AML-193 (cell line): Measurements from ENCODE around the gene GSC2.
"Not testable (repeated sequence)": the region's sequence is repeated elsewhere in the genome, so short reads cannot be mapped to it uniquely, and the experiment has no call there.

Experiments
- DNase-seq, 2 experiments: peaks; one replicate each; lab custom pipeline; 2025; lab: John Stamatoyannopoulos, UW

The GSC2 gene

GRCh38 chr22:19178065-19178656 lies 28.1 kb upstream of the GSC2 start:
- DNase-seq: peak in 1 of 2 experiments; percentile 2

- DNase-seq: no peak
Observed at GRCh38 chr22:19177164-19178064, 27.3 kb upstream of the GSC2 start.

GRCh38 chr22:19176732-19177131 lies 26.6 kb upstream of the GSC2 start:
- no peak for DNase-seq

GRCh38 chr22:19176175-19176643 lies 26.1 kb upstream of the GSC2 start:
- DNase-seq: no peak

GRCh38 chr22:19175602-19176174 lies 25.6 kb upstream of the GSC2 start:
- DNase-seq: no peak

GRCh38 chr22:19175026-19175601 lies 25.0 kb upstream of the GSC2 start:
- no peak for DNase-seq

- peak; percentile 81 to 88 for DNase-seq
Observed at GRCh38 chr22:19174106-19175025, 24.3 kb upstream of the GSC2 start.

GRCh38 chr22:19173047-19174035 lies 23.2 kb upstream of the GSC2 start:
- DNase-seq: no peak

GRCh38 chr22:19172213-19173046 lies 22.3 kb upstream of the GSC2 start:
- no peak for DNase-seq

- DNase-seq: no peak
Observed at GRCh38 chr22:19169947-19170318, 19.8 kb upstream of the GSC2 start.

- DNase-seq: no peak
Observed at GRCh38 chr22:19169002-19169946, 19.2 kb upstream of the GSC2 start.

GRCh38 chr22:19168088-19168890 lies 18.2 kb upstream of the GSC2 start:
- no peak for DNase-seq

GRCh38 chr22:19167106-19167869 lies 17.2 kb upstream of the GSC2 start:
- no peak for DNase-seq

GRCh38 chr22:19166421-19166820 lies 16.3 kb upstream of the GSC2 start:
- DNase-seq: no peak

GRCh38 chr22:19164425-19164824 lies 14.3 kb upstream of the GSC2 start:
- no peak for DNase-seq

GRCh38 chr22:19158649-19159048 lies 8.6 kb upstream of the GSC2 start:
- not testable (repeated sequence) for DNase-seq

- DNase-seq: not testable (repeated sequence)
Observed at GRCh38 chr22:19156109-19156508, 6.0 kb upstream of the GSC2 start.
